Vagina (tissue), 2 donors: ENCODE results near the gene ELF4.

ENCODE experiments used
- POLR2A ChIP-seq, 2 donors: fragments of 450-650 bp; IDR thresholded peaks; one replicate each; pipeline ENCODE4 v1.6.1; 2017; ENCODE audit warnings: antibody characterized with exemption in 2 of 2, mild to moderate bottlenecking in 2 of 2, moderate library complexity in 2 of 2
- POLR2AphosphoS5 ChIP-seq, 2 donors: sonication (generic); formaldehyde crosslinking; IDR thresholded peaks; one replicate each; pipeline ENCODE4 v1.9.0; 2017; ENCODE audit warnings: antibody characterized with exemption in 2 of 2, mild to moderate bottlenecking in 2 of 2, low read depth in 1 of 2; ENCODE audit not compliant: insufficient read depth in 1 of 2
- TF ChIP-seq, protein P1 (sequence below), 3 experiments: fragments of 450-650 bp in 2 of 3; fragments of 200-600 bp in 1 of 3; sonication (generic) in 1 of 3; IDR thresholded peaks; one replicate each; pipeline ENCODE4 v1.5.1; 2017 to 2019; ENCODE audit warnings: antibody characterized with exemption in 3 of 3, mild to moderate bottlenecking in 2 of 3, moderate library complexity in 2 of 3

DNA sequence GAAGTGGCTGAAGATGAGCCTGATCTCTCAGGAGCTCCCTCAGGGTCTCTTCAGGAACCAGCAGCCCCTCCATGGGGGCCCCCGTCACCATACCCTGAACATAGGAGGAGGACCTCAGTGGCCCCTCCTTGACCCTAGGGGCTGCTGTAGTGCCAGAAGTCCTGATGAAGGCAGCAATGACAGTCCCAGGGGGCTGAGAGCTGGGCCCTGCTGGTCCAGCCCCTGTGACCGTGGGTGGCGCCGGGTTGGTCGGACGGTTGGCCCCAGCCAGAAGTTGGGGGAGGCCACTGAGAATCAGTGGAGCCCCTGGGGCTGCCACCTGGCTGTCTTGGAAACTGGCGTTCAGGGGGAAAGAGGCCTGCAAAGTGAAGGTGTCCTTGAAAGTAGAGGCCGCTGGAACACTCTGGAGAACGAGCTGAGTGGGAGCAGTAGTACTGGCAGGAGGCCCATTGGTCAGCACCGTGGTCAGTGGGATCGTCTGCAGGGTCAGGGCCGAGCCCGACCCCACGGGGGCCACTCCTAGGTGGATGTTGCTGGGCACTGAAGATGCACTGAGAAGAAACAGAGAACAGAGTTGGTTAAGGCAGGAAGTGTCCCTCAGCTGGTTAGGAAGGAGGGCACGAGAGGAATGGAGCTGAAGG, 43.2 kb downstream of the ELF4 start:
- no peak for TF ChIP-seq POLR2A (IDR thresholded peaks at IDR 0.05)
- TF ChIP-seq, protein P1, sequence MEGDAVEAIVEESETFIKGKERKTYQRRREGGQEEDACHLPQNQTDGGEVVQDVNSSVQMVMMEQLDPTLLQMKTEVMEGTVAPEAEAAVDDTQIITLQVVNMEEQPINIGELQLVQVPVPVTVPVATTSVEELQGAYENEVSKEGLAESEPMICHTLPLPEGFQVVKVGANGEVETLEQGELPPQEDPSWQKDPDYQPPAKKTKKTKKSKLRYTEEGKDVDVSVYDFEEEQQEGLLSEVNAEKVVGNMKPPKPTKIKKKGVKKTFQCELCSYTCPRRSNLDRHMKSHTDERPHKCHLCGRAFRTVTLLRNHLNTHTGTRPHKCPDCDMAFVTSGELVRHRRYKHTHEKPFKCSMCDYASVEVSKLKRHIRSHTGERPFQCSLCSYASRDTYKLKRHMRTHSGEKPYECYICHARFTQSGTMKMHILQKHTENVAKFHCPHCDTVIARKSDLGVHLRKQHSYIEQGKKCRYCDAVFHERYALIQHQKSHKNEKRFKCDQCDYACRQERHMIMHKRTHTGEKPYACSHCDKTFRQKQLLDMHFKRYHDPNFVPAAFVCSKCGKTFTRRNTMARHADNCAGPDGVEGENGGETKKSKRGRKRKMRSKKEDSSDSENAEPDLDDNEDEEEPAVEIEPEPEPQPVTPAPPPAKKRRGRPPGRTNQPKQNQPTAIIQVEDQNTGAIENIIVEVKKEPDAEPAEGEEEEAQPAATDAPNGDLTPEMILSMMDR (IDR thresholded peaks at IDR 0.05): no peak
- TF ChIP-seq POLR2AphosphoS5 (IDR thresholded peaks at IDR 0.05; ENCODE audit: insufficient read depth in 1 of 2, low read depth in 1 of 2): no peak
